ENCODE data around the gene CWC22.
A peak's percentile ranks its signal among the peaks of the same experiment; 100 is the strongest.
"Not testable (repeated sequence)": the region's sequence is repeated elsewhere in the genome, so short reads cannot be mapped to it uniquely, and the experiment has no call there.

Gene CWC22

GRCh38 chr2:180006781-180007579 lies at the start of gene CWC22:
Gene CWC22, minus strand, starts transcription at chr2:180007297. Its CDS starts 13,956 bp downstream, at chr2:179993341.
- peak; percentile 78 for DNase-seq

GRCh38 chr2:180056367-180057118 lies 49.4 kb upstream of the CWC22 start:
- no peak for DNase-seq

DNA sequence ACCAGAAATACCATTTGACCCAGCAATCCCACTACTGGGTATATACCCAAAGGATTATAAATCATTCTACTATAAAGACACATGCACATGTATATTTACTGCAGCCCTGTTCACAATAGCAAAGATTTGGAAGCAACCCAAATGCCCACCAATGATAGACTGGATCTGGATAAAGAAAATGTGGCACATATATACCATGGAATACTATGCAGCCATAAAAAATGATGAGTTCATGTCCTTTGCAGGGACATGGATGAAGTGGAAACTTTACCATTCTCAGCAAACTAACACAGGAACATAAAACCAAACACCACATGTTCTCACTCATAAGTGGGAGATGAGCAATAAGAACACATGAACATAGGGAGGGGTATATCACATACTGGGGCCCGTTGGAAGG lies 47.5 kb upstream of the CWC22 start:
- not testable (repeated sequence) for DNase-seq

GRCh38 chr2:180050246-180050645 lies 43.1 kb upstream of the CWC22 start:
- no peak for DNase-seq

DNA sequence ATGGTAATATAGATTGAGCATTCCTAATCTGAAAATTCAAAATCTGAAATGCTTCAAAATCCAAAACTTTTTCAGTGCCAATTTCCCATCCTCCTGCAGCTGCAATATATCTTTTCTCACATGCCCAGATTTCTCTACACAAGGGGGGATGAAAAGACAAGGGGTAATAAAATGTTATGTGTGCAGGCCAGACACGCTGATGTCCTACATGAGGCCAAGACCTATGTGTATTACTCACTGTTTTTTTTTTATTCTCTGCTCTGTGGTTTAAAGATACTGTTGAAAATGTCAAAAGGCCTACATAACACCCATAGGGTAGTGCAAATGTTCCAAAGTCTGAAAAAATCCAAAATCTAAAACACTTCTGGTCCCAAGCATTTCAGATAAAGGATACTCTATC lies 41.2 kb upstream of the CWC22 start:
- DNase-seq = no peak

DNA sequence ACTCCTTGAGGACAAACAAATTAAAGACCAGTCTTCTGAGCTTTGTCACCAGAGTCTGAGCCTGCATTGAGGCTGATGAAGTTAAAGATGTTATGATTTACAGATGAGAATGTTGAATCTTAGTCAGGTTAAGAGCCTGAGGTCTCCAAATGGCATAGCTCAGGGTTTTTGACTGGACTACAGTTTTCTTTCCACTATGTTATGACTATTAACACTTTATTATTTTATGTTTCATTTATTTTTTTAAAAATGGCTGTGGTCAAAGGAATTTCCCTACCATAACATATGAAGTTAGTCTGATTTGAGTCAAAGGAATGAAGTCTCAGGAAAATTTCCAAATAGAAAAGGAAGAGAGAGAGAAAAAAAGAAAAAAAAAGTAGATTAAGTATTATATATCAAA lies 39.7 kb upstream of the CWC22 start:
- DNase-seq = no peak

DNA sequence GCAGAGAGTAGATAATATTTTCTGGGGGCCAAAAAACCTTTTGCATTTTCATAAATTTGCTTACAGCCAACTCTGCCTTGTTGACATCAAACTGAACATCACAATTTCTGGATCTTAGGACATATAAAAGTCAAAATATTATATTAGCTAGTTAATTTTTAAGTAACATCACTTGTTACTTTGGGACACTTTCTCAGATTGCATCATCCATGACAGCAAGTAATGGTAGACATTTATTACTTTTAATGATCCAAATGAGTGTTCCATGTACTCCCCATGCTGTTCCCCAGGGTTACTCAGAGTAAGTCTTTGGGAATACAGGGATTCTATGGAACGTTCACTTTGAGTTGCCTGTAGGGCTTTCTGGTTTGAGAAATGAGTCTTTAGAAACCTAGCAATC lies 39.1 kb upstream of the CWC22 start:
- DNase-seq = no peak

- no peak for DNase-seq
These were observed 33.2 kb upstream of the CWC22 start for GRCh38 chr2:180040146-180040925.

GRCh38 chr2:180038997-180039396 lies 31.9 kb upstream of the CWC22 start:
- no peak for DNase-seq

DNA sequence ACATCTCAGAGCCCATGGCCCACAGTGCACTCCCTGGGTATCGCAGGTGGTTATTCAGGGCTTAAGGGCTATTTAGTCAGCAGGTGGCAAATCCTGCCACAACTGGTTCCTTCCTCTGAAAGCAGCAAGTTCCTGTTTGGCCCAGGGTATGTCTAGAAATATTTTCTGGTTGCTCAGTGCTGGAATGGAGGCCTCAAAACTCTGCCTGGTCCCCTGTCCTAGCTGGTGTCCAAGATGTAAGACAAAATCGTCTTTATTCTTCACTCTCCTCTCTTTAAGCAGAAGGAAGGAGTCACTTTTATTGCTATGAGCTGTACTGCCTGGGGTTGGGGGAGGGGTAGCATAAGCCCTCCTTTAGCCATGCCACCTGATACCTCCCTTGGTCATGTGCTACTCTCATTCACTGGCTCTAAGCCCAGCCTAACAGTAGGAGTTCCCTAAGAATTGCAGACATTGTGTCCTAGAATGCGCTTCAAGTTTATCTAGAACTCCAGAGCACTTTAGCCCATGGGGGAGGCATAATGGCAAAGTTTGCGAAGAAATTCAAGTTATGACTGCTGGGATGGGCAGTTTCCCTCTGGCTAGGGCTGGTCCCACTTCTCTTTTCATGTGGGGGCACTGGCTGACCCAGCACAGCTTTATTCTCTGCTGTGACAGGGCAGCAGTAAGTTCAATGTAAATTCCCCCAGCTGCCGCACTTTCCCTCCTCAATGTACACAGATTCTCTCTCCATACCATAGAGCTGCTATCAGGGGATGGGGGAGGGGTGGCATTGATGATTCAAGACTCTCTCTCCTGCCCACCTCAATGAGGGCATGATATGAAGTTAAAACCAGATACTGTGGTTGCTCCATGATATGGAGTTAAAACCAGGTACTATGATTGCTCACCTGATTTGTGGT lies 27.1 kb upstream of the CWC22 start:
- DNase-seq = no peak

GRCh38 chr2:180029575-180029974 lies 22.5 kb upstream of the CWC22 start:
- no peak for DNase-seq

- no peak for DNase-seq
These were observed 14.8 kb upstream of the CWC22 start for GRCh38 chr2:180021850-180022249.

GRCh38 chr2:180017784-180018183 lies 10.7 kb upstream of the CWC22 start:
- no peak for DNase-seq

GRCh38 chr2:180016937-180017336 lies 9.8 kb upstream of the CWC22 start:
- no peak for DNase-seq

- DNase-seq = no peak
These were observed 9.0 kb upstream of the CWC22 start for GRCh38 chr2:180015951-180016709.

- no peak for DNase-seq
These were observed 5.4 kb upstream of the CWC22 start for GRCh38 chr2:180012523-180012922.

GRCh38 chr2:180010701-180011100 lies 3.6 kb upstream of the CWC22 start:
- no peak for DNase-seq

DNA sequence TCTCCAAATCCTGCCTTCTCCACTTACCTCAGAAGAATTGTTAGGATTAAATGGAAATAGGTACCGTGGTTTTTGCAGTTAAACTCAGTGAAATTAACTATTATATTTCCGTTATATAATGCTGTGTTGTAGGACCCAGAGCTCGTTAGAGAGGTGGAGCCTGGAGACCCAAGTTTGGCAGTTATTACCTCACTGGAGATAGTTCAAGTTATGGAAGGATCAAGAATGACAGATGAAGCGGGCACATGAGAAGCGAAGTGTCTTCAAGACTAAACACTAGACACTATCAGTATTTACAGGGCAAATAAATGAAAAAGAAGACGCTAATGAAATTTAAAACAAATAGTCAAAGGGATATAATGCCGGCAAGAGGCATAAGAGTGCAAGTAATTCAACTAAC lies 866 bp downstream of the CWC22 start:
- DNase-seq = no peak

DNA sequence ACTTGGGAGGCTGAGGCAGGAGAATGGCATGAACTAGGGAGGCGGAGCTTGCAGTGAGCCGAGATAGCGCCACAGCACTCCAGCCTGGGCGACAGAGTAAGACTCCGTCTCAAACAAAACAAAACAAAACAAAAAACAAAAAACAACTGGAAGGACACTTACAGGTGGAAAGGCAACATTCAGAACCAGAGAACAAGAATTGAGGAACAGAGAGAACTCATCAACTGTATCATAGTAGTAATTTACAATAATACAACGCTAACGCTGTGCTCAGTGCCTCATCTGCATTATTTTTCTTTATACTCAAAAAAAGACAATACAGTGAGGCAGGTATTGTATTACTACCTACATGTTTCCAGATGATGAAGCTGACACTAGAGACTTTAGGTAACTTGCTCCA lies 1.6 kb downstream of the CWC22 start:
- DNase-seq = not testable (repeated sequence)

GRCh38 chr2:180004731-180005130 lies 2.4 kb downstream of the CWC22 start:
- DNase-seq = no peak

DNA sequence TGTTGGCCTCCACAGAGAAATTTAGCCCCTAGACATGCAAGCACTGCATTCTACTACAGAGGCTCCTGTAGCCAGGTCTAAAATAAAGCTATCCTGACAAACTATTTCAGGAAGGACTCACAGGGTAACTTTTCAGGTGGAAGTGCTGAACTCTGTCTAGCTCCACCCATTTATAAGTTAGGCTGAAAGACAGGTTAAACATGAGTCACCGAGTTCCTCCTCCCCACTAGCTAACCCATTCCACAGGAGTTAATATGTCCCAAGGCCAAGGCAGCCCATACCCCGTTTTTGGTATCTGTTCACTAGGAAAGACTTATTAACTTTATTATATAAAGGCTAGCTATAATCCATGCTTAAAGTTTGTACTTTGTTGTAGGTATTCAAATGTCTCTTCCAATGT lies 3.5 kb downstream of the CWC22 start:
- no peak for DNase-seq

- no peak for DNase-seq
These were observed 4.0 kb downstream of the CWC22 start for GRCh38 chr2:180003073-180003472.

All from activated T-cell treated with anti-CD3 and anti-CD28 coated beads, Interleukin-2, amount 50 U/mL, for 1 hour (primary cell).